ENCODE data around the gene CIDEA. TPM values are rescaled to one million over a fixed set of nuclear protein-coding genes. Genes with fewer than 3 reads are reported as not detected.

Gene CIDEA
- polyA plus RNA-seq, 1 donor: not detected

GRCh38 chr18:12318857-12319256 lies 64.7 kb downstream of the CIDEA start:
- 60% methylated on average over 1 of the region's 5 CpGs for WGBS (ENCODE audit: insufficient coverage, low lambda C conversion rate)
- Histone ChIP-seq H3K4me1 (ENCODE audit: control insufficient read depth, insufficient read depth, low read length) (no peaks in the 10 kb centered on the region), H3K27me3 (ENCODE audit: control insufficient read depth, insufficient read depth, low read length) (no peaks in the 10 kb centered on the region), H3K9me3 (ENCODE audit: control insufficient read depth, low read depth, low read length) (no peaks in the 10 kb centered on the region), H3K4me3 (ENCODE audit: low read length) (no peak overlapping the region), H3K27ac (ENCODE audit: low read length) (no peak overlapping the region), H3K36me3 (ENCODE audit: control insufficient read depth, insufficient read depth, low read length) (peaks cover 22% of the 10 kb centered on the region)
- DNase-seq: no peak

- Histone ChIP-seq H3K4me3 (ENCODE audit: low read length) (no peak overlapping the region), H3K27ac (ENCODE audit: low read length) (no peak overlapping the region), H3K4me1 (ENCODE audit: control insufficient read depth, insufficient read depth, low read length) (no peaks in the 10 kb centered on the region), H3K9me3 (ENCODE audit: control insufficient read depth, low read depth, low read length) (peaks cover 8% of the 10 kb centered on the region), H3K36me3 (ENCODE audit: control insufficient read depth, insufficient read depth, low read length) (peaks cover 36% of the 10 kb centered on the region), H3K27me3 (ENCODE audit: control insufficient read depth, insufficient read depth, low read length) (no peaks in the 10 kb centered on the region)
- no peak for DNase-seq
- WGBS (ENCODE audit: insufficient coverage, low lambda C conversion rate): no CpG with 5 or more reads among the region's 4 CpGs
These were observed 67.2 kb downstream of the CIDEA start for GRCh38 chr18:12321333-12321732.

DNA sequence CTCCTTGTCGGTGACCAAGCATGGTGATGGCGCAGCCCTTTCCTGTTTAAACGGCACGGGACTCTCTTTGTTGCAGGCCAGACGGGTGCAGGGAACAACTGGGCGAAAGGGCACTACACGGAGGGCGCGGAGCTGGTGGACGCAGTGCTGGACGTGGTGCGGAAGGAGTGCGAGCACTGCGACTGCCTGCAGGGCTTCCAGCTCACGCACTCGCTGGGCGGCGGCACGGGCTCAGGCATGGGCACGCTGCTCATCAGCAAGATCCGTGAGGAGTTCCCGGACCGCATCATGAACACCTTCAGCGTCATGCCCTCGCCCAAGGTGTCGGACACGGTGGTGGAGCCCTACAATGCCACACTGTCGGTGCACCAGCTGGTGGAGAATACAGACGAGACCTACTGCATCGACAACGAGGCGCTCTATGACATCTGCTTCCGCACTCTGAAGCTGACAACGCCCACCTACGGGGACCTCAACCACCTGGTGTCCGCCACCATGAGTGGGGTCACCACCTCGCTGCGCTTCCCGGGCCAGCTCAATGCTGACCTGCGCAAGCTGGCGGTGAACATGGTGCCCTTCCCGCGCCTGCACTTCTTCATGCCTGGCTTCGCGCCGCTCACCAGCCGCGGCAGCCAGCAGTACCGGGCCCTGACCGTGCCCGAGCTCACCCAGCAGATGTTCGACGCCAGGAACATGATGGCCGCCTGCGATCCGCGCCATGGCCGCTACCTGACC lies 71.0 kb downstream of the CIDEA start:
- DNase-seq: no peak
- Histone ChIP-seq H3K27ac (ENCODE audit: low read length) (no peak overlapping the region), H3K36me3 (ENCODE audit: control insufficient read depth, insufficient read depth, low read length) (peaks cover 65% of the 10 kb centered on the region), H3K4me3 (ENCODE audit: low read length) (no peak overlapping the region), H3K27me3 (ENCODE audit: control insufficient read depth, insufficient read depth, low read length) (no peaks in the 10 kb centered on the region), H3K4me1 (ENCODE audit: control insufficient read depth, insufficient read depth, low read length) (no peaks in the 10 kb centered on the region), H3K9me3 (ENCODE audit: control insufficient read depth, low read depth, low read length) (peaks cover 8% of the 10 kb centered on the region)
- WGBS (ENCODE audit: insufficient coverage, low lambda C conversion rate): no CpG with 5 or more reads among the region's 58 CpGs

- peaks cover 8% of the 10 kb centered on the region for H3K9me3 ChIP-seq (ENCODE audit: control insufficient read depth, low read depth, low read length)
- 100% methylated on average over 4 of the region's 29 CpGs for WGBS (ENCODE audit: insufficient coverage, low lambda C conversion rate)
- H3K27me3 ChIP-seq (ENCODE audit: control insufficient read depth, insufficient read depth, low read length): no peaks in the 10 kb centered on the region
- H3K36me3 ChIP-seq (ENCODE audit: control insufficient read depth, insufficient read depth, low read length): peaks cover 62% of the 10 kb centered on the region
- H3K27ac ChIP-seq (ENCODE audit: low read length): no peak overlapping the region
- H3K4me3 ChIP-seq (ENCODE audit: low read length): no peak overlapping the region
- no peak for DNase-seq
- no peaks in the 10 kb centered on the region for H3K4me1 ChIP-seq (ENCODE audit: control insufficient read depth, insufficient read depth, low read length)
These were observed 71.6 kb downstream of the CIDEA start for GRCh38 chr18:12325726-12326245.

- DNase-seq: no peak
- Histone ChIP-seq H3K36me3 (ENCODE audit: control insufficient read depth, insufficient read depth, low read length) (peaks cover 61% of the 10 kb centered on the region), H3K27me3 (ENCODE audit: control insufficient read depth, insufficient read depth, low read length) (no peaks in the 10 kb centered on the region), H3K27ac (ENCODE audit: low read length) (no peak overlapping the region), H3K4me3 (ENCODE audit: low read length) (no peak overlapping the region), H3K4me1 (ENCODE audit: control insufficient read depth, insufficient read depth, low read length) (no peaks in the 10 kb centered on the region), H3K9me3 (ENCODE audit: control insufficient read depth, low read depth, low read length) (peaks cover 8% of the 10 kb centered on the region)
- no CpG with 5 or more reads among the region's 12 CpGs for WGBS (ENCODE audit: insufficient coverage, low lambda C conversion rate)
These were observed 72.7 kb downstream of the CIDEA start for GRCh38 chr18:12326711-12327460.

Other genes with a start within 250 kb of the CIDEA start
- 0.01 TPM for gene ANKRD62, start 160.5 kb upstream of the CIDEA start, polyA plus RNA-seq
- gene TUBB6, start 53.9 kb downstream of the CIDEA start, polyA plus RNA-seq: 64.4 TPM
- gene AFG3L2, start 122.9 kb downstream of the CIDEA start, polyA plus RNA-seq: 63.8 TPM
- gene PRELID3A, start 153.6 kb downstream of the CIDEA start, polyA plus RNA-seq: 7.1 TPM